HG03095 (cell line): ENCODE results near the gene NOL7.

Experiments used
- ATAC-seq: cut with Tn5 transposase; IDR thresholded peaks from one replicate; pipeline ENCODE4 v1.9.1; 2021; ENCODE audit warnings: moderate library complexity; ENCODE audit not compliant: unreplicated experiment

The NOL7 gene

GRCh38 chr6:13593720-13594119 is 21.4 kb upstream of the NOL7 start:
- no peak for ATAC-seq

- no peak for ATAC-seq
Observed at GRCh38 chr6:13597073-13597472, 18.1 kb upstream of the NOL7 start.

GRCh38 chr6:13600036-13600435 is 15.1 kb upstream of the NOL7 start:
- no peak for ATAC-seq

GRCh38 chr6:13604135-13604534 is 11.0 kb upstream of the NOL7 start:
- no peak for ATAC-seq

- no peak for ATAC-seq
Observed at GRCh38 chr6:13604546-13605416, 10.4 kb upstream of the NOL7 start.

- no peak for ATAC-seq
Observed at GRCh38 chr6:13605634-13606033, 9.5 kb upstream of the NOL7 start.

- no peak for ATAC-seq
Observed at GRCh38 chr6:13611715-13612114, 3.4 kb upstream of the NOL7 start.

GRCh38 chr6:13613029-13613594 is 2.0 kb upstream of the NOL7 start:
- ATAC-seq: no peak

- peak; percentile 13 for ATAC-seq
Observed at GRCh38 chr6:13614126-13614925, 809 bp upstream of the NOL7 start.

GRCh38 chr6:13615792-13616120 is 621 bp downstream of the NOL7 start:
- ATAC-seq: no peak

GRCh38 chr6:13617066-13617465 is 1.9 kb downstream of the NOL7 start:
- ATAC-seq: no peak

- no peak for ATAC-seq
Observed at GRCh38 chr6:13624871-13625288, 9.7 kb downstream of the NOL7 start.

- no peak for ATAC-seq
Observed at GRCh38 chr6:13629459-13630116, 14.5 kb downstream of the NOL7 start.

GRCh38 chr6:13630499-13630898 is 15.4 kb downstream of the NOL7 start:
- no peak for ATAC-seq

GRCh38 chr6:13633343-13633742 is 18.2 kb downstream of the NOL7 start:
- no peak for ATAC-seq

- ATAC-seq: no peak
Observed at GRCh38 chr6:13635948-13636658, 21.0 kb downstream of the NOL7 start.

GRCh38 chr6:13638014-13638413 is 22.9 kb downstream of the NOL7 start:
- no peak for ATAC-seq

- ATAC-seq: no peak
Observed at GRCh38 chr6:13638626-13639025, 23.5 kb downstream of the NOL7 start.

GRCh38 chr6:13641315-13641714 is 26.2 kb downstream of the NOL7 start:
- ATAC-seq: no peak

- no peak for ATAC-seq
Observed at GRCh38 chr6:13643125-13643524, 28.0 kb downstream of the NOL7 start.

GRCh38 chr6:13648850-13649249 is 33.7 kb downstream of the NOL7 start:
- no peak for ATAC-seq
